H1 (cell line): ENCODE results near the gene ITGA3. TPM values are rescaled to one million over a fixed set of nuclear protein-coding genes. Genes with fewer than 3 reads are reported as not detected.

ENCODE experiments used
- CTCF ChIA-PET: fragments of 300-600 bp; sonication (Branson Sonifier 250); formaldehyde crosslinking; loops from one replicate; lab custom pipeline; 2021; ENCODE audit not compliant: partially characterized antibody; lab: Charles Lee
- POLR2A ChIA-PET: fragments of 300-600 bp; sonication (Branson Sonifier 250); formaldehyde crosslinking; loops from one replicate; lab custom pipeline; 2021; ENCODE audit warnings: inconsistent platforms; ENCODE audit not compliant: partially characterized antibody; lab: Charles Lee
- DNase-seq, 2 experiments: peaks; one replicate each; pipeline versions ENCODE4 v3.0.0 to v3.0.0-alpha.2; 2010 to 2022; ENCODE audit warnings: low spot score in 2 of 2, low read depth in 1 of 2, mixed read lengths in 1 of 2
- FAIRE-seq: peaks from 2 replicates; lab custom pipeline; 2011; peaks lifted over from hg19 to GRCh38; lab: Jason Lieb, UNC
- H2AFZ ChIP-seq: 2 replicates; pipeline ENCODE4 v1.8.1; 2012; ENCODE audit warnings: low read length, inconsistent platforms
- H2AK5ac ChIP-seq: 2 replicates; pipeline ENCODE4 v1.6.1; 2013; ENCODE audit warnings: low read depth, low read length
- H2BK120ac ChIP-seq: replicated peaks from 2 replicates; pipeline ENCODE3; 2013; ENCODE audit warnings: low read depth, low read length, inconsistent platforms
- H2BK12ac ChIP-seq: 2 replicates; pipeline ENCODE4 v1.6.1; 2013; ENCODE audit warnings: low read depth, low read length
- H2BK15ac ChIP-seq: 2 replicates; pipeline ENCODE4 v1.6.1; 2013; ENCODE audit warnings: low read length
- H2BK20ac ChIP-seq: 2 replicates; pipeline ENCODE4 v1.6.1; 2013; ENCODE audit warnings: low read length
- H2BK5ac ChIP-seq: 2 replicates; pipeline ENCODE4 v1.6.1; 2013; ENCODE audit warnings: low read depth, low read length
- H3K14ac ChIP-seq: 2 replicates; pipeline ENCODE4 v1.6.1; 2013; ENCODE audit warnings: inconsistent platforms; ENCODE audit not compliant: insufficient read length
- H3K18ac ChIP-seq: 2 replicates; pipeline ENCODE4 v1.6.1; 2013; ENCODE audit warnings: low read length; ENCODE audit errors: extremely low read depth
- H3K23ac ChIP-seq: 2 replicates; pipeline ENCODE4 v1.6.1; 2013; ENCODE audit warnings: inconsistent platforms; ENCODE audit not compliant: insufficient read length
- H3K23me2 ChIP-seq: 2 replicates; pipeline ENCODE4 v1.6.1; 2013; ENCODE audit warnings: low read depth, low read length
- H3K27ac ChIP-seq: 2 replicates; pipeline ENCODE4 v1.6.1; 2011; ENCODE audit warnings: low read depth, low read length, inconsistent platforms
- H3K27me3 ChIP-seq, 4 experiments: replicated peaks in 1 of 4; 1 replicate in 1 of 4; 2 replicates in 3 of 4; pipeline versions ENCODE4 v1.6.1 to v1.8.1; 2011 to 2013; ENCODE audit warnings: low read length in 3 of 4, mild to moderate bottlenecking in 3 of 4, inconsistent platforms in 2 of 4, mixed read lengths in 2 of 4, moderate library complexity in 1 of 4; ENCODE audit not compliant: control insufficient read depth in 3 of 4, insufficient read depth in 3 of 4; ENCODE audit errors: extremely low read depth in 1 of 4
- H3K36me3 ChIP-seq, 4 experiments: 2 replicates each; pipeline versions ENCODE4 v1.6.1 to v1.8.1; 2011 to 2013; ENCODE audit warnings: mild to moderate bottlenecking in 4 of 4, low read length in 3 of 4, moderate library complexity in 2 of 4, control low read depth in 1 of 4, inconsistent platforms in 1 of 4; ENCODE audit not compliant: insufficient read depth in 4 of 4, control insufficient read depth in 2 of 4
- H3K4ac ChIP-seq: replicated peaks from 2 replicates; pipeline ENCODE3; 2013; ENCODE audit warnings: low read length, low read depth, mixed read lengths, inconsistent platforms; ENCODE audit not compliant: insufficient read length
- H3K4me1 ChIP-seq, 4 experiments: replicated peaks in 1 of 4; 1 replicate in 1 of 4; 2 replicates in 3 of 4; pipeline versions ENCODE4 v1.6.1 to v1.8.1; 2011 to 2013; ENCODE audit warnings: low read length in 3 of 4, inconsistent platforms in 2 of 4, mixed read lengths in 1 of 4; ENCODE audit not compliant: insufficient read depth in 4 of 4, control insufficient read depth in 3 of 4
- H3K4me2 ChIP-seq, 2 experiments: 2 replicates each; pipeline versions ENCODE4 v1.6.1 to v1.8.1; 2011 to 2013; ENCODE audit warnings: low read depth in 2 of 2, low read length in 2 of 2, control low read depth in 1 of 2, inconsistent platforms in 1 of 2, mild to moderate bottlenecking in 1 of 2; ENCODE audit not compliant: insufficient read depth in 1 of 2
- H3K4me3 ChIP-seq, 4 experiments: fragments of 200-600, 300-600 bp in 1 of 4; sonication (generic), shearing (Covaris generic), sonication (Bioruptor Twin) in 1 of 4; 2 replicates each; pipeline versions ENCODE4 v1.5.1 to v1.8.1; 2011 to 2016; ENCODE audit warnings: low read length in 4 of 4, low read depth in 3 of 4, control low read depth in 2 of 4, inconsistent platforms in 2 of 4, mild to moderate bottlenecking in 2 of 4, mixed read lengths in 1 of 4, moderate library complexity in 1 of 4; ENCODE audit not compliant: insufficient read depth in 2 of 4; ENCODE audit errors: extremely low read depth in 1 of 4
- H3K56ac ChIP-seq: replicated peaks from 2 replicates; pipeline ENCODE3; 2013; ENCODE audit warnings: low read depth, mild to moderate bottlenecking, mixed read lengths, low read length, inconsistent platforms; ENCODE audit not compliant: insufficient read length
- H3K79me1 ChIP-seq: 2 replicates; pipeline ENCODE4 v1.6.1; 2013; ENCODE audit warnings: low read depth, low read length, control low read depth
- H3K79me2 ChIP-seq, 2 experiments: 2 replicates each; pipeline versions ENCODE4 v1.6.1 to v1.8.1; 2012 to 2013; ENCODE audit warnings: low read length in 2 of 2, mild to moderate bottlenecking in 2 of 2, inconsistent platforms in 1 of 2; ENCODE audit not compliant: insufficient read depth in 2 of 2, control insufficient read depth in 1 of 2
- H3K9ac ChIP-seq, 4 experiments: replicated peaks in 1 of 4; 1 replicate in 1 of 4; 2 replicates in 3 of 4; pipeline versions ENCODE4 v1.6.1 to v1.8.1; 2011 to 2013; ENCODE audit warnings: low read depth in 3 of 4, low read length in 3 of 4, control low read depth in 2 of 4, mild to moderate bottlenecking in 2 of 4, moderate library complexity in 2 of 4, inconsistent platforms in 1 of 4; ENCODE audit errors: extremely low read depth in 1 of 4
- H3K9me3 ChIP-seq, 2 experiments: 2 replicates each; pipeline versions ENCODE4 v1.6.1 to v1.8.1; 2012 to 2013; ENCODE audit warnings: mild to moderate bottlenecking in 2 of 2, moderate library complexity in 2 of 2, control low read depth in 1 of 2, inconsistent platforms in 1 of 2, low read depth in 1 of 2, low read length in 1 of 2, mixed read lengths in 1 of 2; ENCODE audit not compliant: insufficient read depth in 2 of 2
- H4K20me1 ChIP-seq, 2 experiments: replicated peaks in 1 of 2; 2 replicates each; pipeline versions ENCODE3 to v1.8.1; 2011 to 2013; ENCODE audit warnings: inconsistent platforms in 2 of 2, low read length in 2 of 2, mild to moderate bottlenecking in 1 of 2; ENCODE audit not compliant: insufficient read depth in 2 of 2, control insufficient read depth in 1 of 2
- H4K5ac ChIP-seq: 2 replicates; pipeline ENCODE4 v1.6.1; 2013; ENCODE audit warnings: low read length, low read depth, mixed read lengths, inconsistent platforms; ENCODE audit not compliant: insufficient read length
- H4K8ac ChIP-seq: 2 replicates; pipeline ENCODE4 v1.8.0; 2013; ENCODE audit warnings: mild to moderate bottlenecking, moderate library complexity, low read length, inconsistent platforms; ENCODE audit not compliant: insufficient read depth; ENCODE audit errors: extremely low read depth
- H4K91ac ChIP-seq: replicated peaks from 2 replicates; pipeline ENCODE3; 2013; ENCODE audit warnings: low read length, mixed read lengths, inconsistent platforms; ENCODE audit not compliant: insufficient read length
- BCL11A ChIP-seq, 2 experiments: IDR thresholded peaks; one replicate each; pipeline ENCODE4 v1.6.1; 2011; ENCODE audit warnings: low read depth in 2 of 2, low read length in 2 of 2, mild to moderate bottlenecking in 2 of 2
- CEBPB ChIP-seq: IDR thresholded peaks from 2 replicates; pipeline ENCODE4 v1.6.1; 2012; ENCODE audit warnings: low read depth, low read length
- HDAC2 ChIP-seq, 2 experiments: fragments of 300-600 bp in 1 of 2; sonication (generic) in 1 of 2; IDR thresholded peaks; 2 replicates each; pipeline ENCODE4 v1.6.1; 2011 to 2012; ENCODE audit warnings: low read depth in 2 of 2, low read length in 2 of 2, mild to moderate bottlenecking in 2 of 2, moderate library complexity in 2 of 2, borderline replicate concordance in 1 of 2, inconsistent platforms in 1 of 2
- NRF1 ChIP-seq: IDR thresholded peaks from 2 replicates; pipeline ENCODE4 v1.6.1; 2011; ENCODE audit warnings: mild to moderate bottlenecking, low read depth, low read length, improper control_type of control experiment
- POLR2AphosphoS5 ChIP-seq: IDR thresholded peaks from 2 replicates; pipeline ENCODE4 v1.6.1; 2011; ENCODE audit warnings: low read depth, low read length
- TAF7 ChIP-seq: optimal IDR thresholded peaks from 2 replicates; pipeline ENCODE3; 2011; ENCODE audit warnings: low read depth, mild to moderate bottlenecking, inconsistent platforms, low read length, moderate library complexity, borderline replicate concordance
- ZNF274 ChIP-seq: IDR thresholded peaks from 2 replicates; pipeline ENCODE4 v1.7.0; 2012; ENCODE audit warnings: low read length, borderline replicate concordance; ENCODE audit errors: extremely low read depth
- WGBS, 2 experiments: shearing (Covaris generic) in 1 of 2; methylation state at CpG; one replicate each; pipeline versions ENCODE4 v1.1.6 to v1.1.7; 2013 to 2015; ENCODE audit warnings: low lambda C conversion rate in 2 of 2, mixed read lengths in 2 of 2, inconsistent platforms in 1 of 2, low coverage in 1 of 2, missing lambda C conversion rate in 1 of 2; ENCODE audit not compliant: insufficient replicate concordance in 2 of 2, insufficient coverage in 1 of 2, insufficient read length in 1 of 2; ENCODE audit errors: extremely low coverage in 1 of 2, missing lambda C conversion rate in 1 of 2; 5-methylcytosine and 5-hydroxymethylcytosine counted together
- polyA plus RNA-seq, 7 experiments: library from polyadenylated mRNA; depleted of rRNA in 3 of 7; stranded (reverse) in 5 of 7; unstranded in 2 of 7; fragments of >200 nt in 5 of 7; fragments of 200-250 nt in 2 of 7; gene quantifications; 1 replicate in 5 of 7; 2 replicates in 1 of 7; 4 replicates in 1 of 7; pipeline versions ENCODE4 v1.2.1 to v1.2.3, GENCODE V29; 2011 to 2013; ENCODE audit warnings: missing spikeins in 2 of 7, mixed read lengths in 2 of 7
- total RNA-seq: library from RNA; stranded (reverse); fragmentation: NEBNext Ultra II Directional; extraction: Animal tissue kit (Norgen Biotek cat#: 25700); gene quantifications from 2 replicates; pipeline ENCODE4 v1.2.1, GENCODE V29; 2021

The ITGA3 gene
- total and polyA plus RNA-seq, 2 of the 8 experiments (the other 6 are each of a cell fraction or from before 2014, with no cell fraction given), result 24.0 to 24.2 TPM

- Histone ChIP-seq H4K5ac (no peak overlapping the region), H3K23me2 (0 out of 2 replicates have a peak, but pooled peaks cover 5% of the 10 kb centered on the region), H3K56ac (no peak overlapping the region), H2BK12ac (no peak overlapping the region), H2BK5ac (no peak overlapping the region), H3K79me2 (no peaks in the 10 kb centered on the region), H4K20me1 (peaks cover 0 to 2% of the 10 kb centered on the region in 2 experiments), H3K23ac (no peak overlapping the region), H4K91ac (no peak overlapping the region), H3K4me3 (no peak overlapping the region), H3K18ac (no peak overlapping the region), H2BK20ac (no peak overlapping the region), H3K9me3 (no peaks in the 10 kb centered on the region), H3K4me1 (peaks cover 0 to 19% (median 12%) of the 10 kb centered on the region in 4 experiments; a peak in 6 of 7 replicates), H3K36me3 (peaks cover 0 to 9% (median 0%) of the 10 kb centered on the region in 4 experiments; a peak in 1 of 8 replicates), H4K8ac (no peak overlapping the region), H2BK120ac (no peak overlapping the region), H3K79me1 (peaks cover 3% of the 10 kb centered on the region), H2AK5ac (no peak overlapping the region), H3K9ac (no peak overlapping the region), H3K14ac (no peak overlapping the region), H2BK15ac (no peak overlapping the region), H3K4ac (no peak overlapping the region), H3K27me3 (no peaks in the 10 kb centered on the region; a peak in 1 of 7 replicates), H3K4me2 (peak overlapping the region in 1 of 2 experiments; percentile 56; a peak in 1 of 4 replicates), H3K27ac (no peak overlapping the region), H2AFZ (no peak overlapping the region)
- ChIA-PET POLR2A (interaction anchor here (0.8 kb wide), 1 partner anchor 15 kb away, joined by 3 read pairs; no protein-coding TSS in a partner anchor), CTCF (interaction anchor here (0.9 to 15.7 kb wide), 9 partner anchors 9 to 194 kb away, joined by 3 to 412 read pairs (median 4); partner anchors contain the start of gene PDK2)
- FAIRE-seq (no peak), DNase-seq (no peak)
- WGBS, 2 experiments, result 86% methylated on average over 15 of the region's 15 CpGs; no CpG with 5 or more reads in 1 of the 2 experiments
- no peak for TF ChIP-seq NRF1
- no peak for TF ChIP-seq HDAC2 (IDR thresholded peaks at IDR 0.05; ENCODE audit: borderline replicate concordance in 1 of 2, low read depth in 2 of 2, low read length in 2 of 2)
- TF ChIP-seq TAF7, result no peak
- TF ChIP-seq BCL11A (IDR thresholded peaks at IDR 0.05; ENCODE audit: low read depth in 2 of 2, low read length in 2 of 2), result no peak
- TF ChIP-seq CEBPB, result no peak
- no peak for TF ChIP-seq POLR2AphosphoS5
- no peak for TF ChIP-seq ZNF274
Measured at GRCh38 chr17:50102164-50102991, 46.5 kb downstream of the ITGA3 start.
